MCF 10A (cell line): ENCODE measurements around the gene MIDN. TPM values are rescaled to one million over a fixed set of nuclear protein-coding genes. Genes with fewer than 3 reads are reported as not detected.

Experiments used
- BruUV-seq: library from RNA; stranded (reverse); fragments of 400-500 nt; replicated peaks from 2 replicates; lab custom pipeline; 2021; lab: Mats Ljungman, UMichigan
- CTCF ChIA-PET: fragments of 300-600 bp; sonication (Branson Sonifier 250); formaldehyde crosslinking; extraction: SDS; loops from one replicate; lab custom pipeline; 2021; ENCODE audit warnings: antibody characterized with exemption, inconsistent platforms; lab: Yijun Ruan, JAX
- POLR2A ChIA-PET: fragments of 300-600, 350-650 bp; sonication (Branson Sonifier 250); formaldehyde crosslinking; extraction: SDS; loops from one replicate; lab custom pipeline; 2020; ENCODE audit warnings: antibody characterized with exemption, inconsistent platforms; lab: Yijun Ruan, JAX
- DNase-seq: peaks from one replicate; pipeline ENCODE4 v3.0.0-alpha.2; 2018; ENCODE audit not compliant: unreplicated experiment
- H3K27ac Mint-ChIP-seq: one replicate; pipeline ENCODE4 v1.8.0; 2022; ENCODE audit warnings: mild to moderate bottlenecking, low read depth, mixed read lengths; ENCODE audit not compliant: unreplicated experiment
- H3K27me3 Mint-ChIP-seq: one replicate; pipeline ENCODE4 v1.8.0; 2022; ENCODE audit warnings: mixed read lengths; ENCODE audit not compliant: insufficient read depth, unreplicated experiment
- H3K36me3 Mint-ChIP-seq: one replicate; pipeline ENCODE4 v1.8.0; 2022; ENCODE audit warnings: mild to moderate bottlenecking, moderate library complexity, mixed read lengths; ENCODE audit not compliant: insufficient read depth, unreplicated experiment
- H3K4me1 Mint-ChIP-seq: one replicate; pipeline ENCODE4 v1.8.0; 2022; ENCODE audit warnings: mixed read lengths; ENCODE audit not compliant: insufficient read depth, unreplicated experiment
- H3K4me3 Mint-ChIP-seq: one replicate; pipeline ENCODE4 v1.8.0; 2022; ENCODE audit warnings: mild to moderate bottlenecking, moderate library complexity, mixed read lengths; ENCODE audit not compliant: unreplicated experiment
- H3K9me3 Mint-ChIP-seq: one replicate; pipeline ENCODE4 v1.8.0; 2022; ENCODE audit warnings: mixed read lengths; ENCODE audit not compliant: unreplicated experiment
- intact Hi-C: fragments of 100-400 bp; cut with micrococcal nuclease; formaldehyde crosslinking; loops from 2 replicates; pipeline ENCODE4 v1.14.1; 2022
- total RNA-seq: library from RNA; stranded (reverse); gene quantifications from 2 replicates; pipeline ENCODE4 v1.2.3, GENCODE V29; 2022
- TF ChIP-seq, protein P1 (sequence below): fragments of 200-600 bp; IDR thresholded peaks from one replicate; pipeline ENCODE4 v1.8.0; 2022; ENCODE audit warnings: antibody characterized with exemption, mild to moderate bottlenecking; ENCODE audit not compliant: unreplicated experiment

Gene MIDN
- total RNA-seq, 1 experiment from 2014 or later: 73.6 TPM

GRCh38 chr19:1299801-1300200 lies 51.4 kb downstream of the MIDN start:
- no peaks in the 10 kb centered on the region for H3K27me3 Mint-ChIP-seq
- TF ChIP-seq, protein P1, sequence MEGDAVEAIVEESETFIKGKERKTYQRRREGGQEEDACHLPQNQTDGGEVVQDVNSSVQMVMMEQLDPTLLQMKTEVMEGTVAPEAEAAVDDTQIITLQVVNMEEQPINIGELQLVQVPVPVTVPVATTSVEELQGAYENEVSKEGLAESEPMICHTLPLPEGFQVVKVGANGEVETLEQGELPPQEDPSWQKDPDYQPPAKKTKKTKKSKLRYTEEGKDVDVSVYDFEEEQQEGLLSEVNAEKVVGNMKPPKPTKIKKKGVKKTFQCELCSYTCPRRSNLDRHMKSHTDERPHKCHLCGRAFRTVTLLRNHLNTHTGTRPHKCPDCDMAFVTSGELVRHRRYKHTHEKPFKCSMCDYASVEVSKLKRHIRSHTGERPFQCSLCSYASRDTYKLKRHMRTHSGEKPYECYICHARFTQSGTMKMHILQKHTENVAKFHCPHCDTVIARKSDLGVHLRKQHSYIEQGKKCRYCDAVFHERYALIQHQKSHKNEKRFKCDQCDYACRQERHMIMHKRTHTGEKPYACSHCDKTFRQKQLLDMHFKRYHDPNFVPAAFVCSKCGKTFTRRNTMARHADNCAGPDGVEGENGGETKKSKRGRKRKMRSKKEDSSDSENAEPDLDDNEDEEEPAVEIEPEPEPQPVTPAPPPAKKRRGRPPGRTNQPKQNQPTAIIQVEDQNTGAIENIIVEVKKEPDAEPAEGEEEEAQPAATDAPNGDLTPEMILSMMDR: no peak
- CTCF ChIA-PET: no interaction called here
- no peak for DNase-seq
- no peaks in the 10 kb centered on the region for H3K36me3 Mint-ChIP-seq
- POLR2A ChIA-PET: no interaction called here
- BruUV-seq: no TSS peak
- no peak overlapping the region for H3K27ac Mint-ChIP-seq
- no peak overlapping the region for H3K4me3 Mint-ChIP-seq
- no peaks in the 10 kb centered on the region for H3K9me3 Mint-ChIP-seq
- no peaks in the 10 kb centered on the region for H3K4me1 Mint-ChIP-seq
- intact Hi-C loops: no loop called here

GRCh38 chr19:1300744-1301490 lies 52.5 kb downstream of the MIDN start:
- CTCF ChIA-PET: interaction anchor here (0.6 to 0.8 kb wide), 3 partner anchors 14 to 702 kb away, joined by 3 to 4 read pairs (median 4); no protein-coding TSS in a partner anchor
- TF ChIP-seq, protein P1: no peak
- BruUV-seq: no TSS peak

GRCh38 chr19:1302533-1303239 lies 54.3 kb downstream of the MIDN start:
- DNase-seq: no peak
- Mint-ChIP-seq H3K27me3 (no peaks in the 10 kb centered on the region), H3K9me3 (no peaks in the 10 kb centered on the region), H3K27ac (no peak overlapping the region), H3K4me3 (no peak overlapping the region), H3K36me3 (no peaks in the 10 kb centered on the region), H3K4me1 (no peaks in the 10 kb centered on the region)
- ChIA-PET POLR2A (interaction anchor here (0.7 kb wide), 1 partner anchor 33 kb away, joined by 4 read pairs; no protein-coding TSS in a partner anchor), CTCF (interaction anchor here (1.6 kb wide), 1 partner anchor 12 kb away, joined by 4 read pairs; no protein-coding TSS in a partner anchor)
- TF ChIP-seq, protein P1: no peak
- intact Hi-C loops: no loop called here
- BruUV-seq: no TSS peak

More at GRCh38 chr19:1300744-1301490, 52.5 kb downstream of the MIDN start:
- no peaks in the 10 kb centered on the region for H3K9me3 Mint-ChIP-seq
- POLR2A ChIA-PET: interaction anchor here (0.5 to 0.6 kb wide), 3 partner anchors 304 to 641 kb away, joined by 3 read pairs; partner anchors contain the start of gene UQCR11
- no peak overlapping the region for H3K27ac Mint-ChIP-seq
- DNase-seq: no peak
- H3K36me3 Mint-ChIP-seq: no peaks in the 10 kb centered on the region
- no peaks in the 10 kb centered on the region for H3K4me1 Mint-ChIP-seq
- H3K4me3 Mint-ChIP-seq: no peak overlapping the region
- H3K27me3 Mint-ChIP-seq: no peaks in the 10 kb centered on the region
- intact Hi-C loops: no loop called here
